T-helper 1 cell treated with Interleukin-12 subunit alpha and Interleukin-12 subunit beta and Interleukin-4 antibody, amounts not matched to agents 30 ng/mL and 1 ng/mL, for 36 hours (primary cell): ENCODE results near the gene FLVCR2. TPM values are rescaled to one million over a fixed set of nuclear protein-coding genes. Genes with fewer than 3 reads are reported as not detected.

Experiments
- intact Hi-C: fragments of 100-400 bp; cut with micrococcal nuclease; formaldehyde crosslinking; loops from one replicate; pipeline ENCODE4 v1.15.1; 2024
- total RNA-seq: library from RNA; stranded (reverse); gene quantifications from 2 replicates; pipeline ENCODE4 v1.2.3, GENCODE V29; 2022

FLVCR2 gene
- total RNA-seq, 1 donor from 2014 or later = 4.6 TPM

- intact Hi-C loops = no loop called here
Measured at GRCh38 chr14:75626396-75626795, 48.0 kb downstream of the FLVCR2 start.

- intact Hi-C loops = no loop called here
Measured at GRCh38 chr14:75626863-75627262, 48.4 kb downstream of the FLVCR2 start.

GRCh38 chr14:75627406-75627805 is 49.0 kb downstream of the FLVCR2 start:
- intact Hi-C loops = no loop called here

- intact Hi-C loops = no loop called here
Measured at GRCh38 chr14:75628816-75629215, 50.4 kb downstream of the FLVCR2 start.

- intact Hi-C loops = no loop called here
Measured at GRCh38 chr14:75630695-75631452, 52.5 kb downstream of the FLVCR2 start.

GRCh38 chr14:75631453-75631831 is 53.0 kb downstream of the FLVCR2 start:
- intact Hi-C loops = no loop called here

- intact Hi-C loops = no loop called here
Measured at GRCh38 chr14:75634848-75635247, 56.4 kb downstream of the FLVCR2 start.

- intact Hi-C loops = no loop called here
Measured at GRCh38 chr14:75636100-75636692, 57.8 kb downstream of the FLVCR2 start.

- intact Hi-C loops = no loop called here
Measured at GRCh38 chr14:75640876-75641275, 62.5 kb downstream of the FLVCR2 start.

GRCh38 chr14:75643985-75644384 is 65.6 kb downstream of the FLVCR2 start:
- intact Hi-C loops = no loop called here

- intact Hi-C loops = no loop called here
Measured at GRCh38 chr14:75645056-75645455, 66.6 kb downstream of the FLVCR2 start.

GRCh38 chr14:75646762-75647161 is 68.3 kb downstream of the FLVCR2 start:
- intact Hi-C loops = no loop called here

GRCh38 chr14:75647640-75648039 is 69.2 kb downstream of the FLVCR2 start:
- intact Hi-C loops = no loop called here

- intact Hi-C loops = no loop called here
Measured at GRCh38 chr14:75648066-75648838, 69.8 kb downstream of the FLVCR2 start.

GRCh38 chr14:75649337-75649736 is 70.9 kb downstream of the FLVCR2 start:
- intact Hi-C loops = no loop called here

GRCh38 chr14:75649773-75650172 is 71.4 kb downstream of the FLVCR2 start:
- intact Hi-C loops = no loop called here

- intact Hi-C loops = no loop called here
Measured at GRCh38 chr14:75650253-75651058, 72.0 kb downstream of the FLVCR2 start.

- intact Hi-C loops = no loop called here
Measured at GRCh38 chr14:75653563-75653962, 75.1 kb downstream of the FLVCR2 start.

- intact Hi-C loops = loop anchor here (1.0 to 2.0 kb wide), 6 partner anchors 77 to 521 kb away; partner anchors contain the start of gene BATF
Measured at GRCh38 chr14:75654127-75654732, 75.8 kb downstream of the FLVCR2 start.

GRCh38 chr14:75655235-75655634 is 76.8 kb downstream of the FLVCR2 start:
- intact Hi-C loops = loop anchor here (2.0 kb wide), 1 partner anchor 522 kb away; no protein-coding TSS in a partner anchor

- intact Hi-C loops = no loop called here
Measured at GRCh38 chr14:75657331-75657730, 78.9 kb downstream of the FLVCR2 start.
